Activated T-cell treated with anti-CD3 and anti-CD28 coated beads for 4 hours (primary cell): Measurements from ENCODE around the gene CEBPZOS.
"Not testable (repeated sequence)": the region's sequence is repeated elsewhere in the genome, so short reads cannot be mapped to it uniquely, and the experiment has no call there.

Experiments used
- DNase-seq: peaks from one replicate; pipeline ENCODE4 v3.0.0-alpha.2; 2020

The CEBPZOS gene

DNA sequence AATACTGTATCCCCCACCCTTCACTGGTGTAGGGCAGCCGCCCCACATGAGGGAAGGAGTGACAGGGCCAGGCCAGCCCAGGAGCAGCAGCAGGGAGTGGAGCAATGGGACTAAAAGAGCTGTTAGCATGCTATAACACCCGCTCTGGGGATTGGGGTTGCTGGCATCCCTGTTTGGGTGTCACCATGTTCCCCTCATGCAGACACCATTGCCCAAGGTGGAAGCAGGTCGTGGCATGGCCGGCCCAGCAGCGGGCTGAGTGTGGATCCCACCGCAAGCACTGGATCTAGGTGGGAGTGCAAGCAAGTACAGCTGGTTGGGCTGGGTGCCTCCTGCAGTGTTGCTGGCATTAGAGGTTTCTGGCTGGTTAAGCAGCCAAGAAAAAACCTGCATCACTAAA lies 4.5 kb upstream of the CEBPZOS start:
- DNase-seq, result no peak

GRCh38 chr2:37192551-37192950 lies 3.7 kb upstream of the CEBPZOS start:
- no peak for DNase-seq

DNA sequence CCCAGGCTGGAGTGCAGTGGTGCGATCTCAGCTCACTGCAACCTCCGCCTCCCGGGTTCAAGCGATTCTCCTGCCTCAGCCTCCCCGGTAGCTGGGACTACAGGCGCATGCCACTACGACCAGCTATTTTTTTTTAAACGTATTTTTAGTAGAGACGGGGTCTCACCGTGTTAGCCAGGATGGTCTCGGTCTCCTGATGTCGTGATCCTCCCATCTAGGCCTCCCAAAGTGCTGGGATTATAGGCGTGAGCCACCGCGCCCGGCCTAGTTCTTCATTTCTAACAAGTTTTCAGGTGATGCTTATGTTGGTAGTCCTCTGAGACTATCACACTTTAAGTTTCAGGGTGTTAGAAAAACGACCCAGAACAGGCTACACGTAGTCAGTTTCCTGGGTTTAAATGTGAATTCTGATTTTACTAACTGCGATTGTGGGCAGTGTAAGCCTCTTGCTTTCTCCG lies 405 bp upstream of the CEBPZOS start:
- DNase-seq, result not testable (repeated sequence)

DNA sequence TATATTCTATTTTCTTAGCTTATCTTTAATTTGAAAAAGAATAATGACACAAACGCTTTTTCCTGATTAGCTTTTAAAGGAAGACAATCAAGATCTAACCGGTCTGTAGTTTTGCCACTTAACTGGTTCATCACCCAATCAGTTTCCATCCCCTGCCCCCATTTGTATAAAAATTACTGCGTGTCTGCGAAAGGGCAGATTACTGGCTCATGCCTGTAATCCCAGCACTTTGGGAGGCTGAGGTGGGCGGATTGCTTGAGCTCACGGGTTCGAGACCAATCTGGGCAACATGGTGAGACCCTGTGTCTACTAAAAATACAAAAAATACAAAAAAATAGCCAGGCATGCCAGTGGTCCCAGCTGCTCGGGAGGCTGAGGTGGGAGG lies 2.4 kb downstream of the CEBPZOS start:
- DNase-seq, result no peak

DNA sequence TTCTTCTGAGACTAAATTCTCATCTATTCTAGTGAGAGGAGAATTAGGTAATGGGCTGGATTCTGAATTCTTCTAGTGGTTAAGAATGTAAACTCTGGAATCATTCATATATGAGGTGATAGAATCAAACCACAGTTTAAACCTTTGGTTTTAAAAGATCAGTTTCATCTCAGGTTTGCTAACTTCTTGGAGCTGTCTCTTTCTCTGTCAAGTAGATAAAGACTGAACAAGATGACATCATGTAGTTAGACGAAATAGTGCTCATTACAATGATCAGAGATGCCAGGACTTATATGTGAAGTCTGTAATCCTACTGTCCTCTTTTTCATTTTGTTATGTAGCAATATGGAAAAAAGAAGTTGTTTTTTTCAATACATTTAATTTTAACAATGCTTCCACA lies 4.9 kb downstream of the CEBPZOS start:
- DNase-seq, result no peak

DNA sequence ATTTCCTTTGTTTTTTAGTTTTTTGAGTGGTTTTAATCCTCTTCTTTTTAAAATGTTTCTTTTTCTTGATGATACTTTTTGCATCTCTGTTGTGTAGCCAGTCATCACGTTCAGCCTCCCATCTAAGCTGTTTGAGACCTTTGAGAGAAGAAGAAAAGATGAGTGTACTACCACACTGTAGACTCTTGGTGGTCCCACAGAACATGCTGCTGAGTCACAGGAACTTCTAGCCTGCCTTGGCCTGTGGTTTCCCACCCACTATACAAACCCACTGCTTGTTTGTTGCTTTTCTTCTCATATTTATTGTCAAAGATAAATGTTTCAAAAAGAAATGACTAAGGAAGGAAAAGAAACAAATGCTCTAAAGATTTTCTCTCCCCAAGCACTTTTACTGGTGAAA lies 5.5 kb downstream of the CEBPZOS start:
- peak; percentile 21 for DNase-seq

GRCh38 chr2:37203708-37204107 lies 7.4 kb downstream of the CEBPZOS start:
- no peak for DNase-seq

DNA sequence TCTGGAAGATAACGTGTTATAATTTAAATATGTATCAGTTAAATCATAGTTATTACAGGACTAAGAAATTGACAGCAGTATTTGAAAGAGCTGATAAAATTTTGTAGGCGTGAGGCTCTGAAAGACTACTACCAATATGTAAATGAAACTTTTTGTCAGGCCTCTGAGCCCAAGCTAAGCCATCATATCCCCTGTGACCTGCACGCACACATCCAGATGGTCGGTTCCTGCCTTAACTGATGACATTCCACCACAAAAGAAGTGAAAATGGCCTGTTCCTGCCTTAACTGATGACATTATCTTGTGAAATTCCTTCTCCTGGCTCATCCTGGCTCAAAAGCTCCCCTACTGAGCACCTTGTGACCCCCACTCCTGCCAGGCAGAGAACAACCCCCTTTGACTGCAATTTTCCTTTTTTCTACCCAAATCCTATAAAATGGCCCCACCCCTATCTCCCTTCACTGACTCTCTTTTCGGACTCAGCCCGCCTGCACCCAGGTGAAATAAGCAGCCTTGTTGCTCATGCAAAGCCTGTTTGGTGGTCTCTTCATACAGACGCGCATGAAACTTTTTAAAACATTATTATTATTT lies 8.9 kb downstream of the CEBPZOS start:
- not testable (repeated sequence) for DNase-seq

DNA sequence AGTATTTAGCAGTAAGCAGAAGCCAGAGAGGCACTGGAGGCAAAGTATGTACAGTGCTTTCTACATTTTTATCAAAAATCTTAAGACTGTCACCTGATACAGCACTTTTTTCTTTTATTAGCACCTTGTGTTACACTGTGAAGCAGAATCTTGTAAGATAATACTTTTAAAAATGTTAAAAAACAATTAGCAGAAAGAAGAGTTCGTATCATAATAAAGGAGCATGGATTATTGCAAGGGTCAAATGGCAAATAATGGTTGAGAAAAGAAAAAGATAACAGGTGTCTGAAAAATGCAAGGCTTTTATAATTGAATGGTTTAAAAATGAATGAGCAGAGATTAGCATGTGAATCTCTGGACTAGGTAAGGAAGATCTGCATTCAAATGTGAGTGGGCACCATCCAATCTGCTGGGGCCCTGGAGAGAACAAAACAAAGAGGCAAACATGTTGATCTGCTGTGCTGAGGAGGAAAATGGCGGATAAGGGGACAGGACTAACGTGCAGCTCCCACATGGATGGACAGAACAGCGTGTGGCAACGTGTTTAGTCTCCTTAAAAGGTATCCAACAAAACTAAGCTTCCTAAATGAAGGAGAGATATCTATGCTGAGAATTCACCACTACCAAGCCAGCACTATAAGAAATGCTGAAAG lies 9.5 kb downstream of the CEBPZOS start:
- no peak for DNase-seq

- not testable (repeated sequence) for DNase-seq
These were observed 10.5 kb downstream of the CEBPZOS start for GRCh38 chr2:37206760-37207159.

DNA sequence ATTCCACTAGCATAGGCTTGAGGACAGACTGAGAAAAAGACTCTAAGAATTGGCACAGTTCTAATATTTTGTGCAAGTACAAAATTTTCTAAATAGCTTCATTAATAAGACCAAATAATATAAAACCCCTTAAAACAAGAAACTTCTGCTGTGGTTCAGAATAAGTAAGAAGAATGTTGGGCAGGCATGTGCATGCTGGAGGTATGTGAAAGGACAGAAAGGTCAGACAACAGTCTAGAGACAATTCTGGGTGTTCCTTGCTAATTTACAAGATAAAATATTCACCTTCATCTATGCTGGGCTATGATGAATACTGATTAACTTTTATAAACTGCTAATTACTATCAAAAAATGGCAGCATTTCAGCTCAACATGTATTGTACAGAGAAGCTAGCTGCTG lies 14.9 kb downstream of the CEBPZOS start:
- DNase-seq, result no peak

DNA sequence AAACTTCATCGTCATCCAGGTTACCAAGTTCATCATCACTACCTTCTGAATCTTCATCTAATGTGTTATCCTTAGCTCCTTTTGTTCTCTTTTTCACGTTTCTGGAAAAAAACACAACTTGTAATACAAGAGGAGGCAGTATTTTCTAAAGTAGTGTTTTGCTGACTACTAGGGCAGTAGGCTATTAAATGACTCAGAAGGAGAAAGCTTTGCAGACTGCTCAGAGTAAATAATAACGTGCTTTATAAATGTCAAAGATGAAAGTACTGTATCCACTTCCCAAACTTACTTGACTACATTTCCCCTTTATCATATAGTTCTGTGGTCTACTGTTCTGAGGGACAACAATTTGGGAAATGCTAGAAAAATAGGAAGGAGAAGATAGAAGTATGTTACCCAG lies 15.6 kb downstream of the CEBPZOS start:
- DNase-seq, result no peak

GRCh38 chr2:37215250-37215649 lies 19.0 kb downstream of the CEBPZOS start:
- no peak for DNase-seq

GRCh38 chr2:37219046-37219445 lies 22.8 kb downstream of the CEBPZOS start:
- DNase-seq, result no peak

DNA sequence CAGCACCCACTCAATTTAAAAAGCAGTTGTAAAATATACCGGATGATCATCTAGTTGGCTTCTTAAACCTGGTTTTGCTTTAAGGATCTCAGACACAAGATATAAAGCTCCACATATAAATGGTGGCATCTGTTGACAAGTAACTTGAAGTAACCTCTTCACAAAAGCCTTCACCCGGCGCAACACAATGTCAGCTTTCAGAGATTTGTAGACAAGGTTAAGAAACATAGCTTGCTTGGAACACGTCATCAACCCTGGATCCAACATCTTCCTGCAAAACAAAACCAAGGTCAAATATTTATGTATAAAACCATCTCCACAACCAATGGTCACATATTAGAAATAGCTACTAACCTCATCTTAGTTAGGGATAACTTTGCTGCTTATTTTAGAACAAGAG lies 26.8 kb downstream of the CEBPZOS start:
- no peak for DNase-seq

- DNase-seq, result no peak
These were observed 27.8 kb downstream of the CEBPZOS start for GRCh38 chr2:37224063-37224462.

DNA sequence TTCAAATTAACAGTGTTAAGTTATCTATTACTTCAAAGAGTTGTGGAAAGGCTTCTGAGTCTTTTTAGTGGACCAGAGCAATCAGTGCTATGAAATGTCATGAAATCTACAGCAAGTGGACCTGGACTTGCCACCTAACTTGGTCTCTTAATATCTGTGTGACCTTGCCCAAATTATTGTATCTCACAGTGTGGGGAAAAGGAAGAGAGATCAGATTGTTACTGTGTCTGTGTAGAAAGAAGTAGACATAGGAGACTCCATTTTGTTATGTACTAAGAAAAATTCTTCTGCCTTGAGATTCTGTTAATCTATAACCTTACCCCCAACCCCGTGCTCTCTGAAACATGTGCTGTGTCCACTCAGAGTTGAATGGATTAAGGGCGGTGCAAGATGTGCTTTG lies 28.8 kb downstream of the CEBPZOS start:
- DNase-seq, result not testable (repeated sequence)

DNA sequence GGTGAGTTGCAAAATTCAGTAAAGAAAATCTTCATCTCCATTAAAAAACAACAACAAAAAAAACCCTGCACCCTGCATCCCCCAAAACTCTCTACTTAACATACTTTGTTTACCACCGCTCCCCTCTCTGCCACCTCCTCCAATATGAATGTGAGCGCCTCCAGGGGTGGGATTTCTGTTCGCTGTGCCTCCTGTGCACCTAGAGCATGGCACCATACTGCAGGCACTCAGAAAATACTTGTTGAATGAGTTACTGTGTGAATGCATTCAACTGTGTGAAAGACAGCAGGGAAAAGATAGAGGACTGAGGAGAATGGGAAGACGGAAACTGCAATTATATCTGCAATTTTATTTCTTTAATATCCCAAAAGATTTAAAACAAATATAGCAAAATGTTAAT lies 30.6 kb downstream of the CEBPZOS start:
- DNase-seq, result no peak

DNA sequence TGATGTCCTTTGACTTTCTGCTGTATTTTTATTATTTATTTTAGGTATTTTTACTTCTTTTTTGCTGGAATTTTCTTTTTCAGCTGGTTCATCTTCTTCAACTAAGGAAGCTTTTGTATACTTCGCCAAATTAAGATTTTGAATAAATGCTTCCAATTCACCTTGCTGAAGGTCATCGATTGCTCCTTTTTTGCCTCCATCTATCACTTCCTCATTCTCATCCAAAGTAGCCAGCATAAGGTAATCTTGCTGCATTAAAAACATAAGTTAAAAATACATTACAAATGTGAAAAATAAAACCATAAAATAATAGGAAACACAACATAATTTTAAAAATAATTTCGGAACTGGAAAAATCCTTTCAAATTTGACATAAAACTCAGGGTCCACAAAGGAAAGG lies 32.5 kb downstream of the CEBPZOS start:
- no peak for DNase-seq

DNA sequence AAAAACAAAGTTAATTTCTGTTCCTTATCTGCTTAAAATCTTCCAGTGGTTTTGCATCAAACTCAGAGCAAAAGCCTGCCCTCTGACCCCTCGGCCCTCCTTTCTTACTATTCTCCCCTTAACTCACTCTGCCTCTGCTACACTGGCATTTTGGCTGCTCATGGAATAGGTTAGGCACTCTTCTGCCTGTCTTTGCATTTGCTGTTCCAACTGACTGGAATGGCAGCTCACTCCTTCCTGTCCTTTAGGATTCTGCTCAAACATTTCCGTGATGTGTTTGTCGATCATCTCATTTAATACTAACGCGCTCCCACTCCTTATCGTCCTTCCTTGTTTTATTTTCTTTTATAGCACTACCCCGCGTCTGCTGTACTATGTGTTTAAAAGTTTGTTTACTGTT lies 34.3 kb downstream of the CEBPZOS start:
- no peak for DNase-seq

DNA sequence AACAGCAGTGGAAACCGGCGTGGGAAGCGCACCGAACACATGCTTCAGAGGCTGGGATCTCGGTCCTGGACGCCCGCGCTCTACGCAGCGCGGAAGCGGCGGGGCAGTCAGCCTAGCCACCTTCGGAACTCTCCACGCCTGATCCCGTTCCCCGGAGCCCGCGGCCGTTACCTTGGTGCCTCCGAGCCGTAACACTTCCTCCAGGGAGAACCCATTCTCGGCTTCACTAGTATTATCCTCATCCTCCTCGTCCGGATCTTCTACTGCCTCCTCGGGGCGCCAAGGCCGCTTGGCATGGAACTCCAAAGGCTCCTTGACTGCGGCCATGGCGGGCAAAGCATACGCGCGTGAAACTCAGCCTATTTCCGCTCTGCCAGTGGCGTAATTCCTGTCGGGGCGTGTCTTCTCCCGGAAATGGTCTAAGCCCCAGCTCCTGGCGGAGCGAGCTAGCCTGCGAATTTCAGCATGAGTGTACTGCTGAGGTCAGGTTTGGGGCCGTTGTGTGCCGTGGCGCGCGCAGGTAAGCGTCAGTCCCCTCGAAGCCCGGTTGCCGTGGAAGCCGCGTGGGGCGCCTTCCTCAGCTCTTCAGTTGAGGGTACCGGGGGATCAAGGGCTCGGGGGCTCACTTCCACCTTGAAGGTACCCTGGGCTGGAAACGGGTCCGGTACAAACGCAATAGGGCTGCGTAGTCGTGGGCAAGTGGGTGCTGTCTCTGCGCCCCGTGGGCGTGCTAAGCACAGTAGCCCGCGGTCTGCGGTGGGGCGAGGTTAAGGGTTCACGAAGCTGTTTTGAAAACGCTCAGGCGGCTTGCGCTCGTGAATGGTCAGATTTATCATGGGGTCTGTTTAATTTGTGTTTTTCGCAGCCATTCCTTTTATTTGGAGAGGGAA lies 35.2 kb downstream of the CEBPZOS start, which contains the start of the genes CEBPZ and NDUFAF7:
Gene CEBPZ, minus strand, starts transcription at position 356 of the 890 bp plus-strand sequence. Its CDS starts 29 bp downstream, at position 327.
Gene NDUFAF7, plus strand, starts transcription at position 418 of the 890 bp plus-strand sequence. Its CDS starts 48 bp downstream, at position 466.
- DNase-seq, result peak; percentile 81

DNA sequence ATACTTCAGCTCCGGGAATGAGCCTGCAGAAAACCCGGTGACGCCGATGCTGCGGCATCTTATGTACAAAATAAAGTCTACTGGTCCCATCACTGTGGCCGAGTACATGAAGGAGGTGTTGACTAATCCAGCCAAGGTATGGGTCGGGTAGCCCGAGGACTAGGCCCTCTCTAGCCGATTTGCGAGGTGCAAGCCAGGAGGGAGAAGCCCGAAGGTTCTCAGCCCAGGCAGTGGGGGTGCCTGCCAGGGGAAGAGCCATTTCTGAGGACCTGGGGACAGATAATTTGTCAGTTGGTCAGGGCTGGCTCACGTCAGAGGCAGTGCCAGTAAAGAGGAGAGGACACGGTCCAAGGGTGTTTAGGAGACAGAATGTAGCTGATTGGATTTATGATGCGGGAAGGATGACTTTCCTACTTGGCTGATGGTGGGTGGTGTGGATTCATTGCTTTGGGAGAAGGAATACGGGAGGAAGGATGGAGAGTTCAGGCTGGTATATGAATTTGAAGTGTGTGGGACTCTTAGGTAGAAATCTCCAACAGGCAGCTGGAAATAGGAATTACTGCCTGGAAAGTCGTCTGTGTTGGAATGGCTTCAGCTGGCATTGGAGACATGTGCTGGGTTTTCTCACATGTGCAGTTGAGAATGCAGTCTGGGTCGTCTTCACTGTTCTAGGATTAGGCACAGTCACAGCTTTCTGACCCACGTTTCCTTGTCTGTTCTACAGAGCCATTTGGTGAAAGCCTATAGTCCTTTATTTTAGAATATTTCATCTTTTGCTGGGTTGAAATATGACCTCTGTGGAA lies 36.0 kb downstream of the CEBPZOS start:
- no peak for DNase-seq

DNA sequence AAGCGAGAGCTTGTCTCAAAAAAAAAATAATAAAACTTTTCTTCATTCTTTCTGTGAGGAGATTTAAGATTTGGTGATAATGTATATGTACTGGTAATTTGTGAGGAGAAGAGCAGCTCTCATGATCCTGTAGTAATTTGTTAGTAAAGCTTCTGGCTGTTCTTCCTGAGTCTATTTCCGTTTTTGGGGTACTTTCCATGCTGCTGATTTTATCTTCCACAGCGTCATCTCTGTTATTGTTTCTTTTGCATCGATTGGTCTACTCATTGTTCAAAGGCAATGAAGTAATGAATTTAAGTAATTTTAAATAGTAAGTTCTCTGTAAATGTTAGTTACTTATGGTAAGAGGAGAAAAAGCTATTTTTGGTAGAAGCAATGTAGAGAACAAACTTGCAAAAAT lies 47.1 kb downstream of the CEBPZOS start:
- DNase-seq, result no peak
